H1 (cell line): ENCODE data around the gene TCF7.

ENCODE experiments used
- BCL11A ChIP-seq, 2 experiments: IDR thresholded peaks; one replicate each; pipeline ENCODE4 v1.6.1; 2011; ENCODE audit warnings: low read depth in 2 of 2, low read length in 2 of 2, mild to moderate bottlenecking in 2 of 2
- CREB1 ChIP-seq: IDR thresholded peaks from 2 replicates; pipeline ENCODE4 v1.6.1; 2012; ENCODE audit warnings: inconsistent platforms
- CTCF ChIP-seq, 3 experiments: IDR thresholded peaks; 1 replicate in 2 of 3; 2 replicates in 1 of 3; pipeline versions ENCODE4 v1.5.1 to v1.6.1; 2011; ENCODE audit warnings: low read length in 3 of 3, mild to moderate bottlenecking in 3 of 3, inconsistent platforms in 2 of 3, low read depth in 1 of 3, moderate library complexity in 1 of 3; ENCODE audit not compliant: insufficient read depth in 1 of 3; ENCODE audit errors: control extremely low read depth in 1 of 3
- EZH2 ChIP-seq: fragments of 200-600 bp; sonication (generic); IDR thresholded peaks from 2 replicates; pipeline ENCODE4 v1.7.1; 2012; ENCODE audit warnings: low read depth, mild to moderate bottlenecking, moderate library complexity, low read length, inconsistent platforms; ENCODE audit not compliant: severe bottlenecking
- JUND ChIP-seq: IDR thresholded peaks from 2 replicates; pipeline ENCODE4 v1.6.1; 2011; ENCODE audit warnings: mild to moderate bottlenecking, improper control_type of control experiment, low read length
- POLR2A ChIP-seq, 2 experiments: IDR thresholded peaks; 1 replicate in 1 of 2; 2 replicates in 1 of 2; pipeline ENCODE4 v1.6.1; 2011; ENCODE audit warnings: low read depth in 2 of 2, low read length in 2 of 2, mild to moderate bottlenecking in 2 of 2; ENCODE audit errors: control extremely low read depth in 1 of 2
- SRF ChIP-seq: IDR thresholded peaks from 2 replicates; pipeline ENCODE4 v1.6.1; 2011; ENCODE audit warnings: mild to moderate bottlenecking, low read depth, low read length, moderate library complexity
- TCF12 ChIP-seq: IDR thresholded peaks from 2 replicates; pipeline ENCODE4 v1.6.1; 2011; ENCODE audit warnings: low read depth, mild to moderate bottlenecking, low read length
- YY1 ChIP-seq: IDR thresholded peaks from 2 replicates; pipeline ENCODE4 v1.6.1; 2011; ENCODE audit warnings: low read depth, mild to moderate bottlenecking, low read length

GRCh38 chr5:134070725-134071613 lies 43.5 kb upstream of the TCF7 start:
- no peak for TF ChIP-seq BCL11A (IDR thresholded peaks at IDR 0.05; ENCODE audit: low read depth in 2 of 2, low read length in 2 of 2)
- no peak for TF ChIP-seq EZH2
- TF ChIP-seq TCF12, result peak; percentile 68; the same call in 1 of the 2 replicates
- no peak; the same call in 1 of the 2 replicates for TF ChIP-seq CREB1
- TF ChIP-seq YY1, result no peak
- peak; percentile 24 to 47 (median 30); a peak in 3 of 4 replicates for TF ChIP-seq CTCF (IDR thresholded peaks at IDR 0.05; ENCODE audit: control extremely low read depth in 1 of 3, insufficient read depth in 1 of 3, low read depth in 1 of 3, low read length in 3 of 3)
- TF ChIP-seq SRF, result no peak
- TF ChIP-seq POLR2A (IDR thresholded peaks at IDR 0.05; ENCODE audit: control extremely low read depth in 1 of 2, low read depth in 2 of 2, low read length in 2 of 2), result no peak
- TF ChIP-seq JUND, result no peak
